Kidney (tissue), 14 donors: ENCODE data around the gene LRRC8C. TPM values are rescaled to one million over a fixed set of nuclear protein-coding genes. Genes with fewer than 3 reads are reported as not detected.

Experiments
- DNase-seq, 5 donors: peaks; one replicate each; pipeline ENCODE4 v3.0.0-alpha.2; 2013 to 2020
- FAIRE-seq: peaks from 2 replicates; lab custom pipeline; 2012; peaks lifted over from hg19 to GRCh38; lab: Jason Lieb, UNC
- H3K27ac ChIP-seq, 2 donors: one replicate each; pipeline ENCODE4 v1.7.0; 2013; ENCODE audit warnings: low read depth in 2 of 2, low read length in 2 of 2, inconsistent platforms in 1 of 2
- H3K27me3 ChIP-seq: one replicate; pipeline ENCODE4 v1.7.1; 2013; ENCODE audit warnings: low read length, inconsistent platforms; ENCODE audit not compliant: control insufficient read depth, insufficient read depth
- H3K36me3 ChIP-seq, 3 donors: one replicate each; pipeline versions ENCODE4 v1.7.0 to v1.7.1; 2013; ENCODE audit warnings: low read length in 3 of 3, control low read depth in 1 of 3, inconsistent platforms in 1 of 3; ENCODE audit not compliant: insufficient read depth in 3 of 3, control insufficient read depth in 2 of 3
- H3K4me1 ChIP-seq, 3 donors: one replicate each; pipeline versions ENCODE4 v1.7.0 to v1.7.1; 2013; ENCODE audit warnings: low read length in 3 of 3, inconsistent platforms in 1 of 3, low read depth in 1 of 3; ENCODE audit not compliant: control insufficient read depth in 2 of 3, insufficient read depth in 2 of 3
- H3K4me3 ChIP-seq, 3 donors: one replicate each; pipeline versions ENCODE4 v1.7.0 to v1.8.1; 2013; ENCODE audit warnings: low read length in 3 of 3, control low read depth in 1 of 3, inconsistent platforms in 1 of 3
- H3K9ac ChIP-seq, 3 donors: one replicate each; pipeline versions ENCODE4 v1.7.0 to v1.7.1; 2013; ENCODE audit warnings: low read length in 3 of 3, control low read depth in 1 of 3, inconsistent platforms in 1 of 3
- H3K9me3 ChIP-seq, 3 donors: one replicate each; pipeline versions ENCODE4 v1.7.0 to v1.7.1; 2013; ENCODE audit warnings: low read length in 3 of 3, control low read depth in 1 of 3, inconsistent platforms in 1 of 3; ENCODE audit not compliant: control insufficient read depth in 2 of 3, insufficient read depth in 1 of 3
- CTCF ChIP-seq: IDR thresholded peaks from 3 replicates; pipeline ENCODE4 v1.5.1; 2012; ENCODE audit warnings: mild to moderate bottlenecking, moderate library complexity, borderline replicate concordance; ENCODE audit not compliant: insufficient read depth; ENCODE audit errors: extremely low read depth
- intact Hi-C: fragments of 100-400 bp; cut with DNase I; formaldehyde crosslinking; loops from one replicate; pipeline ENCODE4 v1.11.1; 2022
- polyA plus RNA-seq: library from polyadenylated mRNA; stranded (reverse); fragments of 350-450 nt; fragmentation: Illumina TruSeq; extraction: RNeasy Lipid Tissue Mini Kit (QIAGEN cat#74804); gene quantifications from one replicate; pipeline ENCODE4 v1.2.3, GENCODE V29; 2014; ENCODE audit warnings: low read depth, low replicate concordance; ENCODE audit not compliant: insufficient read depth
- total RNA-seq: library from RNA; stranded (reverse); fragmentation: NEBNext Ultra II Directional; extraction: Animal tissue kit (Norgen Biotek cat#: 25700); gene quantifications from one replicate; pipeline ENCODE4 v1.2.1, GENCODE V29; 2021
- donor health status: control.
- donor health status: control.
- donor health status: control.
- donor health status: control.
- donor health status: control.
- donor health status: DM: yes; HTN: yes; CAD: no.
- donor health status: Normal renal cell carcinoma (clear cell type).

LRRC8C gene
- total and polyA plus RNA-seq, 2 donors from 2014 or later: 2.6 to 12.7 TPM

DNA sequence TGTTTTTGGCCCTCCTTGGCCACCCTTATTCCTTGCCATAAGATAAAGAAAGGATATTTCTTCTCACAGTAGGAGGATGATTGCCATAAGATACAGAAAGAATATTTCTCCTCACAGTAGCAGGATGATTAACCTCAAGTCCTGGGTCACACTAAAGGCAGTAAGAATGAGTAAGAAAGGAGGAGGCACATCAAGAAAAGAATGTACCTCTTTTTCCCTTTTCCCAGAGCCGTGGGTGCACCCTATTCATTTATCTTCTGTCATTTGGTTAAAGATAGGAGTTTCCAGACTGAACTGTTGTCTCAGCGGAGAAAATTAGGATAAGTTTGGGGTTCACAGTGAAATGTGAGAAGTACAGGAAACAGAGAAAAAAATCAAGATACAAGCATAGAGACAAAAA lies 52.5 kb downstream of the LRRC8C start:
- Histone ChIP-seq H3K27ac (no peak overlapping the region), H3K36me3 (no peaks in the 10 kb centered on the region), H3K9me3 (no peaks in the 10 kb centered on the region), H3K9ac (no peak overlapping the region), H3K4me1 (no peaks in the 10 kb centered on the region), H3K4me3 (no peak overlapping the region), H3K27me3 (no peaks in the 10 kb centered on the region)
- no peak for TF ChIP-seq CTCF
- no peak for DNase-seq
- no peak for FAIRE-seq
- intact Hi-C loops: no loop called here

GRCh38 chr1:89686520-89686919 lies 53.6 kb downstream of the LRRC8C start:
- H3K27ac ChIP-seq: no peak overlapping the region
- H3K27me3 ChIP-seq: no peaks in the 10 kb centered on the region
- no peak overlapping the region for H3K9ac ChIP-seq
- H3K36me3 ChIP-seq: no peaks in the 10 kb centered on the region
- H3K9me3 ChIP-seq: no peaks in the 10 kb centered on the region
- no peak for TF ChIP-seq CTCF
- DNase-seq (no peak), FAIRE-seq (no peak)
- intact Hi-C loops: no loop called here
- H3K4me1 ChIP-seq: no peaks in the 10 kb centered on the region
- H3K4me3 ChIP-seq: no peak overlapping the region

DNA sequence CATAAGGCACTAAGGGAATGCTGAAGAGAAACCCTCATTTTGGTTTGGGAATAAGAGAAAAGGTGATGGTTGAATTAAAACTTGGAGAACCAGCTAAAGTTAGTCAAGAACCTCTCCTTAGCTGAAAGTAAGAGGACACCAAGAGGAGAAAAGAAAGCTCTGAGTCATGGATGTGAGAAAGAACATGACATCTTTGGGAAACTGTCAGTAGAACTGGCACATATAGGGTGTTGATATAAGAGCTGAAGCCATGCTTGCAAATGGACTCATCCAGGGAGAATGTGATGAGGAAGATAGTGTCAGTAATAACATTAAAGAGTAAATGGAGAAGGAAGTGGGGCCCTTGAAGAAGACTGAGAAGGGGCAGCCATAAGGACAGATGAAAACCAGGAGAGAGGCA lies 54.3 kb downstream of the LRRC8C start:
- H3K36me3 ChIP-seq: no peaks in the 10 kb centered on the region
- FAIRE-seq: no peak
- intact Hi-C loops: no loop called here
- H3K27me3 ChIP-seq: no peaks in the 10 kb centered on the region
- no peaks in the 10 kb centered on the region for H3K4me1 ChIP-seq
- H3K9me3 ChIP-seq: no peaks in the 10 kb centered on the region
- DNase-seq: no peak
- H3K4me3 ChIP-seq: no peak overlapping the region
- no peak overlapping the region for H3K27ac ChIP-seq
- TF ChIP-seq CTCF: no peak
- no peak overlapping the region for H3K9ac ChIP-seq

DNA sequence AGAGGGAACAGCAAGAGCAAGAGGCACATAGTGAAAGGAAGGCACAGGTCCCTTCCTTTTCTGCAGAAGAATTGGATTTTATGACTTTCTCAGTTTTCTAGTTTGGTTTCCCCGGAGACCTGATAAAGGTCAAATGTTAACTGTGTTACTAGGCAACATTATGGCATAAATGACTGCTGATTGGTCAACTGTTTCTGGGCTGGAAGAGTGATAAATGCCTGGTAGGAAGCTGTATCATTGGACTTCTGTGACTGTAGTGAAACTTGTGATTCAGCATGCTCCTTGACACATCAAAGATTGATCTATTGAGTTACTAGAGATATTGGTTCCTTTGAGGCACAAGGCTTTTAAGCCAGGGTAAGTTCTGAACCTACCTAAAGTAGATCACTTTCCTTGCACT lies 55.7 kb downstream of the LRRC8C start:
- Histone ChIP-seq H3K9ac (no peak overlapping the region), H3K4me3 (no peak overlapping the region), H3K36me3 (no peaks in the 10 kb centered on the region), H3K27ac (no peak overlapping the region), H3K9me3 (no peaks in the 10 kb centered on the region), H3K27me3 (no peaks in the 10 kb centered on the region), H3K4me1 (no peaks in the 10 kb centered on the region)
- intact Hi-C loops: no loop called here
- TF ChIP-seq CTCF: no peak
- no peak for DNase-seq
- no peak for FAIRE-seq
